Astrocyte (in vitro differentiated cells and primary cell): Measurements from ENCODE around the gene GNAQ.

ENCODE experiments used
- EZH2 ChIP-seq: IDR thresholded peaks from 2 replicates; pipeline ENCODE4 v1.6.1; 2012; ENCODE audit warnings: mild to moderate bottlenecking, low read length, inconsistent platforms; ENCODE audit not compliant: insufficient read depth
- TF ChIP-seq, protein P1 (sequence below): IDR thresholded peaks from 2 replicates; pipeline ENCODE4 v1.5.1; 2011; ENCODE audit warnings: low read depth, mild to moderate bottlenecking, inconsistent platforms, low read length, moderate library complexity; ENCODE audit not compliant: insufficient read depth

DNA sequence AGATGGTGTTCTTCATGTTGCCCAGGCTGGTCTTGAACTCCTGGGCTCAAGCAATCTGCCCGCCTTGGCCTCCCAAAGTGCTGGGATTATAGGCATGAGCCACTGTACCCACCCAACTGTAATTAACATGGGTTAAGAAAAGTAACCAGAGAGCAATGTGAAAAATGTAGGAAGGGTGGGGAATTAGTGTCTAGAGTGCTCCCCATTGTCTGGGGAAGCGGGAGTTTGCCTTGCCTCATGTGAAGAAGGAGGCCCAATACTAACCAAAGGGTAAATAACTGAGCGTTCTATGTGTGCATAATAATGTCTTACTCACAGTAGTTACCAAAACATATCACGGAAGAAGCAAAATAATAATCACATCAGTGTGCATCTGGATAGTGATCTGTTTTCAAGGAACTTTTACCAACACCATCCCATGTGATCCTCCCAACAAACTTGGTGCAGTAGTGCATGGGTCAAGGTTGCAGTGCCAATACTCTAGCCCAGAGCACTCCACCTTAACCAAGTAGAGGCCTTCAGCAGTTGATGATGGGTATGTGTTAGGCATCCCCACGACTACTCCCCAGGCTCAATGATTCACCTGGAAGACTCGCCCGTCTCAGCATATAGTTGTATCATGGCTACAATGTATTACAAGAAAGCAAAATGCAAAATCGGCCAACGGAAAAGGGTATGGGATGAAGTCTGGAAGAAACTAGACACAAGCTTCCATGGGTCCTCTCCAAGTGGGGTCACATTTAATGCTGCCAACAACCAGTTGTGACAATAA, 26.2 kb downstream of the GNAQ start:
- TF ChIP-seq EZH2, result no peak
- TF ChIP-seq, protein P1, sequence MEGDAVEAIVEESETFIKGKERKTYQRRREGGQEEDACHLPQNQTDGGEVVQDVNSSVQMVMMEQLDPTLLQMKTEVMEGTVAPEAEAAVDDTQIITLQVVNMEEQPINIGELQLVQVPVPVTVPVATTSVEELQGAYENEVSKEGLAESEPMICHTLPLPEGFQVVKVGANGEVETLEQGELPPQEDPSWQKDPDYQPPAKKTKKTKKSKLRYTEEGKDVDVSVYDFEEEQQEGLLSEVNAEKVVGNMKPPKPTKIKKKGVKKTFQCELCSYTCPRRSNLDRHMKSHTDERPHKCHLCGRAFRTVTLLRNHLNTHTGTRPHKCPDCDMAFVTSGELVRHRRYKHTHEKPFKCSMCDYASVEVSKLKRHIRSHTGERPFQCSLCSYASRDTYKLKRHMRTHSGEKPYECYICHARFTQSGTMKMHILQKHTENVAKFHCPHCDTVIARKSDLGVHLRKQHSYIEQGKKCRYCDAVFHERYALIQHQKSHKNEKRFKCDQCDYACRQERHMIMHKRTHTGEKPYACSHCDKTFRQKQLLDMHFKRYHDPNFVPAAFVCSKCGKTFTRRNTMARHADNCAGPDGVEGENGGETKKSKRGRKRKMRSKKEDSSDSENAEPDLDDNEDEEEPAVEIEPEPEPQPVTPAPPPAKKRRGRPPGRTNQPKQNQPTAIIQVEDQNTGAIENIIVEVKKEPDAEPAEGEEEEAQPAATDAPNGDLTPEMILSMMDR, result no peak
